GM23248 (cell line): ENCODE results near the gene DPP6.

Experiments
- EZH2 ChIP-seq: fragments of 200-600 bp; sonication (generic); IDR thresholded peaks from 2 replicates; pipeline ENCODE4 v1.6.1; 2018; ENCODE audit warnings: antibody characterized with exemption, mild to moderate bottlenecking; ENCODE audit not compliant: insufficient read depth, poor library complexity, severe bottlenecking
- EZH2phosphoT487 ChIP-seq: fragments of 200-600 bp; sonication (generic); IDR thresholded peaks from 2 replicates; pipeline ENCODE4 v1.6.1; 2018; ENCODE audit warnings: antibody characterized with exemption, moderate library complexity, mild to moderate bottlenecking, low read depth; ENCODE audit not compliant: insufficient read depth

DNA sequence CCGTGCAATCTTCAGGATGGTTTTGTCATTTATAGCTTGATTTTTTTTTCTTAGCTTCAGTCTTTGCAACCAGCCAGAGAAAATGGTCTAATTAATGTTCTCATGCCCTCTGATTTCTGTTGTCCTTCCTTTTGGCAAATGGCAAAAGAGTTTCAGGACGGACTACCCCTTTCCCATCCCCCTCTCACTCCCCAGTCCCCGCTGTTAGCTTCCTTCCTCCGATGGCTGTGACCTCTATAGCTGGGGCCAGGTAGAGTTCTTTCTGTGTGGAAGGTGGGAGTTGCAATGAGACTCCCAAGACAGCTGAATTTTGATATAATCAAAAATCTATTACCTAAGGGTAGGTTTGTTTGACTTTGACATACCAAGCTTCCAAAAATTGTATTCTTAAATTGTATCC lies 588.7 kb downstream of the DPP6 start:
- TF ChIP-seq EZH2 (no peak), EZH2phosphoT487 (no peak)
